Measurements from ENCODE around the gene ATXN10.
"Not testable (repeated sequence)": the region's sequence is repeated elsewhere in the genome, so short reads cannot be mapped to it uniquely, and the experiment has no call there.

Gene ATXN10

GRCh38 chr22:45671783-45672563, at the start of gene ATXN10:
Gene ATXN10 (plus strand): TSS chr22:45671834. CDS start chr22:45672064, 230 bp downstream.
- no peak for TF ChIP-seq ZNF274 (IDR thresholded peaks at IDR 0.05; ENCODE audit: low read depth, low read length)
- peak within 1 kb of the TSS; percentile 63 for H3K4me3 ChIP-seq (ENCODE audit: low read length)

- TF ChIP-seq ZNF274 (IDR thresholded peaks at IDR 0.05; ENCODE audit: low read depth, low read length): no peak
- H3K4me3 ChIP-seq (ENCODE audit: low read length): no peak overlapping the region
These were observed 49.6 kb upstream of the ATXN10 start for GRCh38 chr22:45621836-45622600.

GRCh38 chr22:45623464-45624145, 48.0 kb upstream of the ATXN10 start:
- not testable (repeated sequence) for H3K4me3 ChIP-seq (ENCODE audit: low read length)

- TF ChIP-seq ZNF274 (IDR thresholded peaks at IDR 0.05; ENCODE audit: low read depth, low read length): no peak
- no peak overlapping the region for H3K4me3 ChIP-seq (ENCODE audit: low read length)
These were observed 45.4 kb upstream of the ATXN10 start for GRCh38 chr22:45626198-45626651.

- no peak overlapping the region for H3K4me3 ChIP-seq (ENCODE audit: low read length)
- TF ChIP-seq ZNF274 (IDR thresholded peaks at IDR 0.05; ENCODE audit: low read depth, low read length): no peak
These were observed 44.0 kb upstream of the ATXN10 start for GRCh38 chr22:45627489-45628233.

- no peak overlapping the region for H3K4me3 ChIP-seq (ENCODE audit: low read length)
- TF ChIP-seq ZNF274 (IDR thresholded peaks at IDR 0.05; ENCODE audit: low read depth, low read length): no peak
These were observed 43.1 kb upstream of the ATXN10 start for GRCh38 chr22:45628515-45628914.

GRCh38 chr22:45629469-45630089, 42.1 kb upstream of the ATXN10 start:
- H3K4me3 ChIP-seq (ENCODE audit: low read length): no peak overlapping the region
- TF ChIP-seq ZNF274 (IDR thresholded peaks at IDR 0.05; ENCODE audit: low read depth, low read length): no peak

- no peak for TF ChIP-seq ZNF274 (IDR thresholded peaks at IDR 0.05; ENCODE audit: low read depth, low read length)
- H3K4me3 ChIP-seq (ENCODE audit: low read length): no peak overlapping the region
These were observed 41.2 kb upstream of the ATXN10 start for GRCh38 chr22:45630436-45630835.

GRCh38 chr22:45631140-45631840, 40.3 kb upstream of the ATXN10 start:
- H3K4me3 ChIP-seq (ENCODE audit: low read length): no peak overlapping the region
- TF ChIP-seq ZNF274 (IDR thresholded peaks at IDR 0.05; ENCODE audit: low read depth, low read length): no peak

- no peak for TF ChIP-seq ZNF274 (IDR thresholded peaks at IDR 0.05; ENCODE audit: low read depth, low read length)
- no peak overlapping the region for H3K4me3 ChIP-seq (ENCODE audit: low read length)
These were observed 39.8 kb upstream of the ATXN10 start for GRCh38 chr22:45631841-45632238.

- TF ChIP-seq ZNF274 (IDR thresholded peaks at IDR 0.05; ENCODE audit: low read depth, low read length): no peak
- H3K4me3 ChIP-seq (ENCODE audit: low read length): no peak overlapping the region
These were observed 38.7 kb upstream of the ATXN10 start for GRCh38 chr22:45632791-45633515.

GRCh38 chr22:45636683-45637082, 35.0 kb upstream of the ATXN10 start:
- TF ChIP-seq ZNF274 (IDR thresholded peaks at IDR 0.05; ENCODE audit: low read depth, low read length): no peak
- H3K4me3 ChIP-seq (ENCODE audit: low read length): no peak overlapping the region

Data from GM08714 (cell line).